HFFc6 (cell line): Measurements from ENCODE around the gene ENGASE. TPM values are rescaled to one million over a fixed set of nuclear protein-coding genes. Genes with fewer than 3 reads are reported as not detected.
"Not testable (repeated sequence)": the region's sequence is repeated elsewhere in the genome, so short reads cannot be mapped to it uniquely, and the experiment has no call there.

ENCODE experiments used
- DNase-seq: peaks from one replicate; pipeline ENCODE4 v3.0.0-alpha.2; 2018
- H3K27ac Mint-ChIP-seq: 2 replicates; pipeline ENCODE4 v1.8.0; 2020; ENCODE audit warnings: mild to moderate bottlenecking, mixed read lengths
- H3K27me3 Mint-ChIP-seq: 2 replicates; pipeline ENCODE4 v1.8.0; 2021; ENCODE audit warnings: mild to moderate bottlenecking, moderate library complexity, mixed read lengths; ENCODE audit not compliant: insufficient read depth
- H3K36me3 Mint-ChIP-seq: 2 replicates; pipeline ENCODE4 v1.8.0; 2021; ENCODE audit warnings: low read depth, mixed read lengths
- H3K4me1 Mint-ChIP-seq: 2 replicates; pipeline ENCODE4 v1.8.0; 2020; ENCODE audit warnings: low read depth, mixed read lengths
- H3K4me3 Mint-ChIP-seq: 2 replicates; pipeline ENCODE4 v1.8.0; 2020; ENCODE audit warnings: mild to moderate bottlenecking, moderate library complexity, mixed read lengths
- H3K9me3 Mint-ChIP-seq: 2 replicates; pipeline ENCODE4 v1.8.0; 2020; ENCODE audit warnings: mild to moderate bottlenecking, mixed read lengths
- CTCF ChIP-seq: fragments of 200-600 bp; sonication (generic); IDR thresholded peaks from 2 replicates; pipeline ENCODE4 v1.5.0; 2021; ENCODE audit warnings: antibody characterized with exemption, mild to moderate bottlenecking
- total RNA-seq, 6 experiments: library from RNA; stranded (reverse); fragmentation: NEBNext Ultra II Directional; extraction: Animal tissue kit (Norgen Biotek cat#: 25700); gene quantifications; 2 replicates in 1 of 6; 3 replicates in 5 of 6; pipeline ENCODE4 v1.2.3, GENCODE V29; 2021

The ENGASE gene
- total RNA-seq, 6 experiments from 2014 or later, result 11.1 to 13.8 (median 11.8) TPM

DNA sequence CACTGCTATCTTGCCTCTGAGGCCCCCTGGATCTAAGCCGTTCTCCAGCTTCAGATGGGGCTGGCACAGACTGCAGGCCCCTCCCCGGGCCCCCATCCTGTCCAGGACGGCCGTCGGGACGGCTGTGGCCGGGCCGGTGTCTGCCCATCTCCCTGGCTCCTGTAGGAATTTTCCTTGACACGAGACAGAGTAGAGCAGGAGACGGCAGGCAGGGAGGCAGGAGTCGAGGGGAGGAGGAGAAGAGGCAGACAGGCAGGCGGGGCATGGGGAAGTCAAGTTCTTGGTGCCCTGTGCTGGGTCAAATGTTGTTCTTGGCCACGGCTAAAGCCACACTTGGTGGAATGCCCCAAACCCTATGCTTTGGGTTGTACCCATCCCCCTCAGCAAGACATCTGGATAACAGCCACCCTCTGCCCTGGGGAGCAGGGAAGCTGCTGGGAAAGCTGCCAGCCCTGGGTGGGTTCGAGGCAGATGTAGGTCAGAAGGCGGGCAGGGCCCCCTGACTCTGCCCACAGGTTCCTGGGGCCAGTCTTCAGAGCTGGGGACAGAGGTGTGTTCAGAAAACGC, 46.6 kb upstream of the ENGASE start:
- peak overlapping the region; percentile 72; the same call in 1 of the 2 replicates for H3K4me3 Mint-ChIP-seq
- H3K9me3 Mint-ChIP-seq, result no peaks in the 10 kb centered on the region
- no peak for TF ChIP-seq CTCF
- H3K36me3 Mint-ChIP-seq, result peaks cover 4% of the 10 kb centered on the region; the same call in 1 of the 2 replicates
- H3K4me1 Mint-ChIP-seq, result peaks cover 43% of the 10 kb centered on the region
- H3K27me3 Mint-ChIP-seq, result peaks cover 2% of the 10 kb centered on the region
- H3K27ac Mint-ChIP-seq, result peak overlapping the region; percentile 92; the same call in 1 of the 2 replicates
- DNase-seq, result no peak

GRCh38 chr17:79028496-79029326, 45.9 kb upstream of the ENGASE start:
- DNase-seq, result no peak
- peak; percentile 47; the same call in 1 of the 2 replicates for TF ChIP-seq CTCF
- Mint-ChIP-seq H3K36me3 (peaks cover 4% of the 10 kb centered on the region; the same call in 1 of the 2 replicates), H3K27me3 (peaks cover 3% of the 10 kb centered on the region), H3K27ac (no peak overlapping the region), H3K9me3 (no peaks in the 10 kb centered on the region), H3K4me1 (peaks cover 43% of the 10 kb centered on the region), H3K4me3 (no peak overlapping the region)

DNA sequence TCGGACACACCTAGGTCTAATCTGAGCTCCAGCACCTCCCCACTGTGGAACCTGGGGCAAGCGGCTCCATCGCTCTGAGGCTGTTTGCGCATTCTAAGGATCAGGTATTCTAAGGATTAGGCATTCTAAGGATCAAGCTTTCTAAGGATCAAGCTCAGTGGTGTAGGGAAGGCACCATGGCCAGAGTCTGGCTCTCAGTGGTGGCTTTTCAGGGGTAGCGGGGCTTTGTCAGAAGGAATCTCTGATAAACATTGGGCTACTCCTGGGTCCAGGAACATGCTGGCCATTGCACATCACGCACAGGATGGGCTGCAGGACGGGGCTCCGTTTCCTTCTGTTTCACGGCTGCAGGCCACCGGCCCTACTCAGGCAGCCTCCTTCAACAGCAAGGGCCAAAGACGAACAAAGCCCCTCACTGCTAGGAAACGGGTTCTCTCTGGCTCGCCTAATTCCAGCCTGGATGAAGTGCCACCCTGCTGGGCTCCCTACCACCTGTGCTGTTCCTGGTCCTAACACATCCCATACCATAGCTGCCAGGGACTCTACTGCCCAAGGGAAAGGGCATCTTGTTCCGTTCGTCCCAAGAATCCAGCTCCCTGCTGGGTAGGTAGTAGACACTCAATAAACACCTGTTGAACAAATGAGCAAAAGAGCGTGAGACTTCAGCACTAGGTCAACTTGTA, 45.2 kb upstream of the ENGASE start:
- H3K27me3 Mint-ChIP-seq, result peaks cover 3% of the 10 kb centered on the region
- H3K4me3 Mint-ChIP-seq, result no peak overlapping the region
- H3K4me1 Mint-ChIP-seq, result peaks cover 43% of the 10 kb centered on the region
- no peak overlapping the region for H3K27ac Mint-ChIP-seq
- no peak for DNase-seq
- H3K9me3 Mint-ChIP-seq, result no peaks in the 10 kb centered on the region
- H3K36me3 Mint-ChIP-seq, result peaks cover 4% of the 10 kb centered on the region; the same call in 1 of the 2 replicates
- no peak for TF ChIP-seq CTCF

GRCh38 chr17:79030636-79031035, 44.0 kb upstream of the ENGASE start:
- not testable (repeated sequence) for H3K27ac Mint-ChIP-seq, H3K4me3 Mint-ChIP-seq, H3K36me3 Mint-ChIP-seq, H3K27me3 Mint-ChIP-seq, DNase-seq, H3K9me3 Mint-ChIP-seq
- H3K4me1 Mint-ChIP-seq, result peaks cover 45% of the 10 kb centered on the region

GRCh38 chr17:79031996-79032875, 42.4 kb upstream of the ENGASE start:
- Mint-ChIP-seq H3K4me3 (no peak overlapping the region), H3K9me3 (no peaks in the 10 kb centered on the region), H3K36me3 (no peaks in the 10 kb centered on the region), H3K27ac (no peak overlapping the region), H3K27me3 (peaks cover 3% of the 10 kb centered on the region), H3K4me1 (peaks cover 45% of the 10 kb centered on the region)
- no peak for TF ChIP-seq CTCF
- DNase-seq, result no peak
